ENCODE results near the gene POLR3B.
"Not testable (repeated sequence)": the region's sequence is repeated elsewhere in the genome, so short reads cannot be mapped to it uniquely, and the experiment has no call there.

The POLR3B gene

GRCh38 chr12:106417926-106418910, 60.7 kb downstream of the POLR3B start:
- no peak for DNase-seq

GRCh38 chr12:106418970-106419369, 61.4 kb downstream of the POLR3B start:
- DNase-seq: no peak

GRCh38 chr12:106423291-106423690, 65.7 kb downstream of the POLR3B start:
- DNase-seq: no peak

- DNase-seq: no peak
These were observed 67.6 kb downstream of the POLR3B start for GRCh38 chr12:106425061-106425702.

GRCh38 chr12:106427917-106428316, 70.4 kb downstream of the POLR3B start:
- no peak for DNase-seq

- no peak for DNase-seq
These were observed 70.8 kb downstream of the POLR3B start for GRCh38 chr12:106428384-106428783.

GRCh38 chr12:106429043-106429552, 71.5 kb downstream of the POLR3B start:
- DNase-seq: no peak

GRCh38 chr12:106429636-106430035, 72.1 kb downstream of the POLR3B start:
- no peak for DNase-seq

- DNase-seq: no peak
These were observed 74.4 kb downstream of the POLR3B start for GRCh38 chr12:106431839-106432411.

- DNase-seq: no peak
These were observed 75.5 kb downstream of the POLR3B start for GRCh38 chr12:106433055-106433454.

- no peak for DNase-seq
These were observed 77.0 kb downstream of the POLR3B start for GRCh38 chr12:106434526-106434925.

GRCh38 chr12:106436164-106436563, 78.6 kb downstream of the POLR3B start:
- DNase-seq: no peak

GRCh38 chr12:106442575-106442974, 85.0 kb downstream of the POLR3B start:
- DNase-seq: no peak

GRCh38 chr12:106445053-106445452, 87.5 kb downstream of the POLR3B start:
- no peak for DNase-seq

GRCh38 chr12:106445959-106446358, 88.4 kb downstream of the POLR3B start:
- peak; percentile 73 for DNase-seq

GRCh38 chr12:106446419-106447092, 89.0 kb downstream of the POLR3B start:
- peak; percentile 96 for DNase-seq

GRCh38 chr12:106452309-106452708, 94.8 kb downstream of the POLR3B start:
- DNase-seq: no peak

- DNase-seq: no peak
These were observed 97.6 kb downstream of the POLR3B start for GRCh38 chr12:106455111-106455510.

- DNase-seq: no peak
These were observed 101.6 kb downstream of the POLR3B start for GRCh38 chr12:106459124-106459523.

GRCh38 chr12:106459534-106459933, 102.0 kb downstream of the POLR3B start:
- DNase-seq: no peak

- no peak for DNase-seq
These were observed 104.2 kb downstream of the POLR3B start for GRCh38 chr12:106461730-106462129.

- DNase-seq: not testable (repeated sequence)
These were observed 108.1 kb downstream of the POLR3B start for GRCh38 chr12:106465605-106466004.

GRCh38 chr12:106475662-106476061, 118.1 kb downstream of the POLR3B start:
- DNase-seq: not testable (repeated sequence)

Data from SHP77 treated with DMSO at 0.1 percent for 48 hours (cell line).